ENCODE measurements around the gene KCNA3. TPM values are rescaled to one million over a fixed set of nuclear protein-coding genes. Genes with fewer than 3 reads are reported as not detected.

Gene KCNA3
- total and polyA plus RNA-seq, 2 experiments from 2014 or later = 0.43 TPM; not detected in 1

GRCh38 chr1:110696818-110697217 is 22.1 kb upstream of the KCNA3 start:
- H3K9me3 ChIP-seq (ENCODE audit: low read depth) = no peaks in the 10 kb centered on the region
- H3K27me3 ChIP-seq = peaks cover 13% of the 10 kb centered on the region
- no peak overlapping the region for H3K4me2 ChIP-seq
- no peak for DNase-seq (ENCODE audit: low spot score)
- no peak overlapping the region for H2AFZ ChIP-seq
- H3K9me2 ChIP-seq (replicated peaks; ENCODE audit: insufficient read depth) = no peaks in the 10 kb centered on the region
- H3K36me3 ChIP-seq (replicated peaks; ENCODE audit: insufficient read depth, low read depth) = no peaks in the 10 kb centered on the region
- H3K4me3 ChIP-seq = no peak overlapping the region
- H3K4me1 ChIP-seq (ENCODE audit: insufficient read depth) = no peaks in the 10 kb centered on the region
- no peaks in the 10 kb centered on the region for H4K20me1 ChIP-seq (ENCODE audit: insufficient read depth, poor library complexity, severe bottlenecking)
- H3K27ac ChIP-seq = no peak overlapping the region
- H3K79me2 ChIP-seq = no peaks in the 10 kb centered on the region
- TF ChIP-seq EZH2phosphoT487 (IDR thresholded peaks at IDR 0.05; ENCODE audit: low read depth, severe bottlenecking, unreplicated experiment) (no peak), EZH2 (IDR thresholded peaks at IDR 0.05; ENCODE audit: borderline replicate concordance) (no peak)
- TF ChIP-seq, protein P1, sequence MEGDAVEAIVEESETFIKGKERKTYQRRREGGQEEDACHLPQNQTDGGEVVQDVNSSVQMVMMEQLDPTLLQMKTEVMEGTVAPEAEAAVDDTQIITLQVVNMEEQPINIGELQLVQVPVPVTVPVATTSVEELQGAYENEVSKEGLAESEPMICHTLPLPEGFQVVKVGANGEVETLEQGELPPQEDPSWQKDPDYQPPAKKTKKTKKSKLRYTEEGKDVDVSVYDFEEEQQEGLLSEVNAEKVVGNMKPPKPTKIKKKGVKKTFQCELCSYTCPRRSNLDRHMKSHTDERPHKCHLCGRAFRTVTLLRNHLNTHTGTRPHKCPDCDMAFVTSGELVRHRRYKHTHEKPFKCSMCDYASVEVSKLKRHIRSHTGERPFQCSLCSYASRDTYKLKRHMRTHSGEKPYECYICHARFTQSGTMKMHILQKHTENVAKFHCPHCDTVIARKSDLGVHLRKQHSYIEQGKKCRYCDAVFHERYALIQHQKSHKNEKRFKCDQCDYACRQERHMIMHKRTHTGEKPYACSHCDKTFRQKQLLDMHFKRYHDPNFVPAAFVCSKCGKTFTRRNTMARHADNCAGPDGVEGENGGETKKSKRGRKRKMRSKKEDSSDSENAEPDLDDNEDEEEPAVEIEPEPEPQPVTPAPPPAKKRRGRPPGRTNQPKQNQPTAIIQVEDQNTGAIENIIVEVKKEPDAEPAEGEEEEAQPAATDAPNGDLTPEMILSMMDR (IDR thresholded peaks at IDR 0.05; ENCODE audit: poor library complexity) = no peak

DNA sequence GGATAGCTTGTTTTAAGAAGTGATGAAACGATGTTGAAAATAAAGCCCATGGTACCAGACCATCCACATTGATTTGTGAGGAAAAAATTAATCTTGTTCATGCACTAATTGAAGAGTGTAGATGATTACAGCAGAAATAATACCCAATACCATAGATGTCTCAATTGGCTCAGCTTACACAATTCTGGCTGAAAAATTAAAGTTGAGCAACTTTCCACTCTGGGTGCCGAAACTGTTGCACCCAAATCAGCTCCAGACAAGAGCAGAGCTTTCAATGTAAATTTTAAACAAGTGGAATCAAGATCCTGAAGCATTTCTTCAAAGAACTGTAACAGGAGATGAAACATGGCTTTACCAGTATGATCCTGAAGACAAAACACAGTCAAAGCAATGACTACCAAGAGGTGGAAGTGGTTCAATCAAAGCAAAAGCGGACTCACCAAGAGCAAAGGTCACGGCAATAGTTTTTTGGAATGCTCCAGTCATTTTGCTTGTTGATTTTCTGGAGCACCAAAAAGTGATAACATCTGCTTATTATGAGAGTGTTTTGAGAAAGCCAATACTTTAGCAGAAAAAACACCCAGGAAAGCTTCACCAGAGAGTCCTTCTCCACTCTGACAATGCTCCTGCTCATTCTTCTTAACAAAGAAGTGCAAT is 16.1 kb upstream of the KCNA3 start:
- Histone ChIP-seq H3K4me3 (no peak overlapping the region), H3K9me3 (ENCODE audit: low read depth) (no peaks in the 10 kb centered on the region), H3K9me2 (replicated peaks; ENCODE audit: insufficient read depth) (no peaks in the 10 kb centered on the region), H2AFZ (no peak overlapping the region), H4K20me1 (ENCODE audit: insufficient read depth, poor library complexity, severe bottlenecking) (no peaks in the 10 kb centered on the region), H3K27ac (no peak overlapping the region), H3K4me1 (ENCODE audit: insufficient read depth) (no peaks in the 10 kb centered on the region), H3K79me2 (no peaks in the 10 kb centered on the region), H3K27me3 (peaks cover 26% of the 10 kb centered on the region), H3K4me2 (no peak overlapping the region), H3K36me3 (replicated peaks; ENCODE audit: insufficient read depth, low read depth) (no peaks in the 10 kb centered on the region)
- no peak for DNase-seq (ENCODE audit: low spot score)
- TF ChIP-seq EZH2phosphoT487 (IDR thresholded peaks at IDR 0.05; ENCODE audit: low read depth, severe bottlenecking, unreplicated experiment) = no peak
- TF ChIP-seq EZH2 (IDR thresholded peaks at IDR 0.05; ENCODE audit: borderline replicate concordance) = no peak
- TF ChIP-seq, protein P1 (IDR thresholded peaks at IDR 0.05; ENCODE audit: poor library complexity) = no peak
- 89% methylated on average over 4 of the region's 4 CpGs for WGBS (ENCODE audit: low lambda C conversion rate, missing lambda C conversion rate)

GRCh38 chr1:110689868-110690267 is 15.1 kb upstream of the KCNA3 start:
- Histone ChIP-seq H4K20me1 (ENCODE audit: insufficient read depth, poor library complexity, severe bottlenecking) (no peaks in the 10 kb centered on the region), H3K36me3 (replicated peaks; ENCODE audit: insufficient read depth, low read depth) (no peaks in the 10 kb centered on the region), H3K27me3 (peaks cover 28% of the 10 kb centered on the region), H3K27ac (no peak overlapping the region), H3K4me3 (no peak overlapping the region), H3K9me3 (ENCODE audit: low read depth) (no peaks in the 10 kb centered on the region), H2AFZ (no peak overlapping the region), H3K4me2 (no peak overlapping the region), H3K4me1 (ENCODE audit: insufficient read depth) (no peaks in the 10 kb centered on the region), H3K79me2 (no peaks in the 10 kb centered on the region), H3K9me2 (replicated peaks; ENCODE audit: insufficient read depth) (no peaks in the 10 kb centered on the region)
- TF ChIP-seq EZH2 (IDR thresholded peaks at IDR 0.05; ENCODE audit: borderline replicate concordance) (no peak), EZH2phosphoT487 (IDR thresholded peaks at IDR 0.05; ENCODE audit: low read depth, severe bottlenecking, unreplicated experiment) (no peak)
- TF ChIP-seq, protein P1 (IDR thresholded peaks at IDR 0.05; ENCODE audit: poor library complexity) = no peak
- no peak for DNase-seq (ENCODE audit: low spot score)

Data from hepatocyte (in vitro differentiated cells).